ENCODE data around the gene MIEF2. TPM values are rescaled to one million over a fixed set of nuclear protein-coding genes. Genes with fewer than 3 reads are reported as not detected.

MIEF2 gene
- total RNA-seq, 1 donor from 2014 or later = 12.0 TPM

DNA sequence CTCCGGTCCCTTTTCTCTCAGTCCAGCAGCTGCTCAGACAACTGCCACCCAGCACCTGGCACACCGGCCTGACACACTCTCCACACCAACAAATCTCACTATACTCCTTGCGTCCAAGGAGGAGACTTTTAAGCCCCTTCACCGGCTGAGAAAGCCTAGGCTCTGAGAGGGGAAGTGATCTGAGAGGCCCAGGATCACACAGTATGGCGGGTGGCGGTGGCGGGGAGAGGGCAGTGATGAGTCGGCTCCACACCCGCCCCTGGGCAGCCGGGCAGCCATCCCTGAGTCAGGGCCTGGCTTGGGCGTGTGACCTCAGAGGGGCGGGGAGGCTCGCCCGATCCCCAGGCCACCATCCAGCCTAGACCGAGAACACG is 2.5 kb upstream of the MIEF2 start:
- intact Hi-C loops (cut with DNase I) = no loop called here
- TF ChIP-seq, protein P1, sequence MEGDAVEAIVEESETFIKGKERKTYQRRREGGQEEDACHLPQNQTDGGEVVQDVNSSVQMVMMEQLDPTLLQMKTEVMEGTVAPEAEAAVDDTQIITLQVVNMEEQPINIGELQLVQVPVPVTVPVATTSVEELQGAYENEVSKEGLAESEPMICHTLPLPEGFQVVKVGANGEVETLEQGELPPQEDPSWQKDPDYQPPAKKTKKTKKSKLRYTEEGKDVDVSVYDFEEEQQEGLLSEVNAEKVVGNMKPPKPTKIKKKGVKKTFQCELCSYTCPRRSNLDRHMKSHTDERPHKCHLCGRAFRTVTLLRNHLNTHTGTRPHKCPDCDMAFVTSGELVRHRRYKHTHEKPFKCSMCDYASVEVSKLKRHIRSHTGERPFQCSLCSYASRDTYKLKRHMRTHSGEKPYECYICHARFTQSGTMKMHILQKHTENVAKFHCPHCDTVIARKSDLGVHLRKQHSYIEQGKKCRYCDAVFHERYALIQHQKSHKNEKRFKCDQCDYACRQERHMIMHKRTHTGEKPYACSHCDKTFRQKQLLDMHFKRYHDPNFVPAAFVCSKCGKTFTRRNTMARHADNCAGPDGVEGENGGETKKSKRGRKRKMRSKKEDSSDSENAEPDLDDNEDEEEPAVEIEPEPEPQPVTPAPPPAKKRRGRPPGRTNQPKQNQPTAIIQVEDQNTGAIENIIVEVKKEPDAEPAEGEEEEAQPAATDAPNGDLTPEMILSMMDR (IDR thresholded peaks at IDR 0.05) = peak; percentile 7
- Histone ChIP-seq H3K4me1 (peaks cover 41% of the 10 kb centered on the region), H3K27me3 (no peaks in the 10 kb centered on the region), H3K36me3 (peaks cover 39% of the 10 kb centered on the region), H3K27ac (peak overlapping the region; percentile 98), H3K4me3 (peak overlapping the region; percentile 99), H3K9me3 (no peaks in the 10 kb centered on the region)
- ATAC-seq = peak; percentile 68
- DNase-seq = peak; percentile 90

GRCh38 chr17:18258356-18259038 is 2.0 kb upstream of the MIEF2 start, which contains the start of gene FLII:
Gene FLII (minus strand): TSS chr17:18258738. CDS start chr17:18258690, 48 bp downstream.
- Histone ChIP-seq H3K4me3 (peak within 1 kb of the TSS; percentile 99), H3K36me3 (peaks cover 39% of the 10 kb centered on the region), H3K27ac (peak within 1 kb of the TSS; percentile 98), H3K27me3 (no peaks in the 10 kb centered on the region), H3K9me3 (no peaks in the 10 kb centered on the region), H3K4me1 (peaks cover 41% of the 10 kb centered on the region)
- peak; percentile 69 for ATAC-seq
- intact Hi-C loops (cut with DNase I) = no loop called here
- TF ChIP-seq, protein P1 (IDR thresholded peaks at IDR 0.05) = no peak
- no peak for DNase-seq

GRCh38 chr17:18259621-18260331 is 686 bp upstream of the MIEF2 start:
- Histone ChIP-seq H3K4me1 (peaks cover 41% of the 10 kb centered on the region), H3K4me3 (peak overlapping the region; percentile 86), H3K27me3 (no peaks in the 10 kb centered on the region), H3K27ac (peak overlapping the region; percentile 93), H3K36me3 (peaks cover 39% of the 10 kb centered on the region), H3K9me3 (no peaks in the 10 kb centered on the region)
- intact Hi-C loops (cut with DNase I) = no loop called here
- TF ChIP-seq, protein P1 (IDR thresholded peaks at IDR 0.05) = no peak
- ATAC-seq = no peak
- no peak for DNase-seq

- H3K36me3 ChIP-seq = peaks cover 39% of the 10 kb centered on the region
- H3K9me3 ChIP-seq = no peaks in the 10 kb centered on the region
- intact Hi-C loops (cut with DNase I) = no loop called here
- ATAC-seq = peak; percentile 61
- H3K27me3 ChIP-seq = no peaks in the 10 kb centered on the region
- DNase-seq = peak; percentile 91
- peak overlapping the region; percentile 93 for H3K27ac ChIP-seq
- H3K4me1 ChIP-seq = peaks cover 41% of the 10 kb centered on the region
- H3K4me3 ChIP-seq = peak overlapping the region; percentile 86
- TF ChIP-seq, protein P1 (IDR thresholded peaks at IDR 0.05) = no peak
These were observed 669 bp downstream of the MIEF2 start for GRCh38 chr17:18261146-18261515.

GRCh38 chr17:18261659-18262058 is 1.2 kb downstream of the MIEF2 start:
- Histone ChIP-seq H3K27me3 (no peaks in the 10 kb centered on the region), H3K4me3 (peak overlapping the region; percentile 86), H3K27ac (peak overlapping the region; percentile 93), H3K4me1 (peaks cover 36% of the 10 kb centered on the region), H3K36me3 (peaks cover 33% of the 10 kb centered on the region), H3K9me3 (no peaks in the 10 kb centered on the region)
- intact Hi-C loops (cut with DNase I) = no loop called here
- ATAC-seq = no peak
- no peak for DNase-seq
- TF ChIP-seq, protein P1 (IDR thresholded peaks at IDR 0.05) = no peak

Measured in upper lobe of right lung (tissue), 1 donor.